ENCODE results near the gene TRERF1.

The TRERF1 gene

DNA sequence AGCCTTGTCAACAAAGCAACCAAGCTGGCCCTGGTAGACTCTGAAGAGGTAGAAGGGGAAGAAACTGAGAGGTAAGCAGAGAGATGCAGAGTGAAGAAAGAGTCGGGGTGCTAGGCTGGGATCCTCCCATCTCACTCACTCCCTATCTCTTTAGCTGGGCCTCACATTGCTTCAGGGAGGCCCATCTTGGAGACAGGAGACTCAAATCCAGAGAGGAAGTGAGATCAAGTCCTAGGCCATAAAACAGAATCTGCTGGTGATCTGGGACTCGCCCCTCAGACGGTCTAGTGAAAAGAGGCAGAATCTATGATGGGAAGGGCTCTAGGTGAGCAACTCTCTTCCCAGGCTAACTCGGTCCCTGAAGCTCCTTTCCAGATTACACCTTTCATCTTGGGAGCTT lies 256.3 kb downstream of the TRERF1 start:
- TF ChIP-seq, protein P1, sequence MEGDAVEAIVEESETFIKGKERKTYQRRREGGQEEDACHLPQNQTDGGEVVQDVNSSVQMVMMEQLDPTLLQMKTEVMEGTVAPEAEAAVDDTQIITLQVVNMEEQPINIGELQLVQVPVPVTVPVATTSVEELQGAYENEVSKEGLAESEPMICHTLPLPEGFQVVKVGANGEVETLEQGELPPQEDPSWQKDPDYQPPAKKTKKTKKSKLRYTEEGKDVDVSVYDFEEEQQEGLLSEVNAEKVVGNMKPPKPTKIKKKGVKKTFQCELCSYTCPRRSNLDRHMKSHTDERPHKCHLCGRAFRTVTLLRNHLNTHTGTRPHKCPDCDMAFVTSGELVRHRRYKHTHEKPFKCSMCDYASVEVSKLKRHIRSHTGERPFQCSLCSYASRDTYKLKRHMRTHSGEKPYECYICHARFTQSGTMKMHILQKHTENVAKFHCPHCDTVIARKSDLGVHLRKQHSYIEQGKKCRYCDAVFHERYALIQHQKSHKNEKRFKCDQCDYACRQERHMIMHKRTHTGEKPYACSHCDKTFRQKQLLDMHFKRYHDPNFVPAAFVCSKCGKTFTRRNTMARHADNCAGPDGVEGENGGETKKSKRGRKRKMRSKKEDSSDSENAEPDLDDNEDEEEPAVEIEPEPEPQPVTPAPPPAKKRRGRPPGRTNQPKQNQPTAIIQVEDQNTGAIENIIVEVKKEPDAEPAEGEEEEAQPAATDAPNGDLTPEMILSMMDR (IDR thresholded peaks at IDR 0.05), result no peak

DNA sequence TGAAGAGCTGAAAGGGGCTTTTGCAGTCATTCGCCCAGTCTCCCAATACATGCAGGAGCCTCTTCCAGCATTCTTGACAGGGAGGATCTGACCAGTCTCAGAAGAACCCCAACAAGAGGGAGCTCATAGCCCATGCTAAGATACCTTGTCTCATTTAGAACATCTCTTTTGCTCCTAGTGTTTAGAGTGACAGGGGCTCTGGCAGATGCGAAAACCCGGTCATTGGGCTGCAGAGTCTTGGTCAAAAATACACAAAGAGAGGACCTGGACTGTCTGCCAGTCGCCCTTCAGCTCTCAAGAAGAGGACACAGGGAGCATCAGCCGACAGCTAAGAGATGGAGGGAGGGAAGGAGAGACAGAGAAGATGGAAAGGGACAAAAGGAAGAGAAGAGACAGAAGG lies 257.7 kb downstream of the TRERF1 start:
- TF ChIP-seq, protein P1 (IDR thresholded peaks at IDR 0.05), result no peak

DNA sequence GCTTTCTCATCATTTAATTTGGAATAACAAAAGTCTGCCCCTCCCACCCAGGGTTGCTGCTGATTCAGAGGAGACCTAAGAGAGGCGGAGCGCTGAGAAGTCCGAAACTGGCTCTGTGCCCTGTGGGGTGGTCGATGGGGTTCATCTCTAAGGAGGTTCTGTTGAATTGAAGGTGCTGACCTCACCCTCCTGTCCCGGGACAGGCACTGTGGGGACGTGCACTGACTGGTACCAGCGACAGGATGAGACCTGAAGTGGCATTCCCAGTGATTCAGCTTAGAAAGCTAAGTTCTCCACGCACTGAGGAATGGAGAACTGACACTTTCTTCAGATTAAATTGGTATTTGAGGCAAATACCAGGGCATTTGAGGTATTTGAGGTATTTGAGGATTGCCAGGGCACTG lies 258.2 kb downstream of the TRERF1 start:
- TF ChIP-seq, protein P1 (IDR thresholded peaks at IDR 0.05), result no peak

DNA sequence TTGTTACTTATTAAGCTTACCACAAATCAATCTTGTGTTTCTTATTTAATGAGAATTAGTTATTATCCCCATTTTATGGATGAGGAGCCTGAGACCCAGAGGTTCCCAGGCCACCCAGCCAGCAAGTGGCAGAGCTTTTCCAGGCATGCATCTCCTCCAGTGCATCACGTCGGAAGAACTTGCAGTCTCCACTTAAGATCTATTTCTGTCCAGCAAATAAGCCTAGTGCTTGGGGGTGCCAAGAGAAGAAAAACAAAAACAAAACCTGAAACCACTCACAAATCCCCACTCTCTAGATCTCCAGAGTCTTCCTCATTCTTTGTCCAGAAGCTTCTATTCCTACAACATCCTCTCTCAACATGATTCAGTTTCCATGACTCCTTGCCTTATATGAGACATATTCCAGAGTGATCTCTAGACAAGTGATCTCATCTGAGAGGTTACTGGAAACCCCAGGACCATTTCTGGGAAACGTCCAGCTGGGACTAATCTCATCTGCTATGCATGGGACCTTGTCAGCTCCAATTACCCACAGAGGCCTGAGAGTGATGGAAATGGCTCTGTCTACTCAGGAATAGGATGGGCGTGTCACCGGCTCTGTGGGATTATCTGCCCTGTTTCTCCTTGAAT lies 261.1 kb downstream of the TRERF1 start:
- TF ChIP-seq, protein P1 (IDR thresholded peaks at IDR 0.05), result no peak

DNA sequence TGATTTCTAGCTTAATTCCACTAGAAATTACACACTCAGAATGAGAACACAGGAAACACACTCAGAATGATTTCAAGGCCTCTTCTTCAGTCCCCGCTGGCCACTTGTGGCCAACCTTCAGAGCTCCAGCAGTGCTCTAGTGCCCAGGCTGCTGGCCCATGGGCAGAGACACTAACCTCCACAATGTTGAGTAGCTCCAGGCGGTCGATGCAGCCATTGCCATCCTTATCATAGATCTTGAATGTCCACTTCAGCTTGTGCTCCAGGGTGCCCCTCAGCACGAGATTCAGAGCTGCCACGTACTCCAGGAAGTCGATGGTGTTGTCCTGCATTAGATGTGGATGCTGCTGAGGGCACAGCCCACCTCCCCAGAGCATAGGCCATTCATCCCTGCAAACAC lies 263.3 kb downstream of the TRERF1 start:
- TF ChIP-seq, protein P1 (IDR thresholded peaks at IDR 0.05), result no peak

DNA sequence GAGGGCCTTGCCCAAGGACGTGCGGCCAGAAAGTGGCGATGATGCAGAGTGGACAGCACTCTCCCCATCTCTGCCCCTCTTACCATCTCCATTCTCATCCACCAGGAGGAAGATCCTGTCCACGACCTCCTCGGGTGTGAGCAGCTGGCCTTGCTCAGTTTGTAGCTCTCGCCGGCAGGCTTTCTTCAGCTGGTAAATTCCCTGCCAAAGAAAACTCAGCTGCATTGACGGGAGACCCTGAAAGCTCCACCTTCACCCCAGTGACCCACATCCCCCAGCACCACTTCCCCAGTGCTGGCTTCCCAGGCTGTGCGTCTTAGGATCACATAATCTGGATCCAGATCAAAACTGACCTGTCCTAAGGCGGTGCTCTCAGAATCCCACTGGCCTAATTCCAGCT lies 266.1 kb downstream of the TRERF1 start:
- TF ChIP-seq, protein P1 (IDR thresholded peaks at IDR 0.05), result no peak

DNA sequence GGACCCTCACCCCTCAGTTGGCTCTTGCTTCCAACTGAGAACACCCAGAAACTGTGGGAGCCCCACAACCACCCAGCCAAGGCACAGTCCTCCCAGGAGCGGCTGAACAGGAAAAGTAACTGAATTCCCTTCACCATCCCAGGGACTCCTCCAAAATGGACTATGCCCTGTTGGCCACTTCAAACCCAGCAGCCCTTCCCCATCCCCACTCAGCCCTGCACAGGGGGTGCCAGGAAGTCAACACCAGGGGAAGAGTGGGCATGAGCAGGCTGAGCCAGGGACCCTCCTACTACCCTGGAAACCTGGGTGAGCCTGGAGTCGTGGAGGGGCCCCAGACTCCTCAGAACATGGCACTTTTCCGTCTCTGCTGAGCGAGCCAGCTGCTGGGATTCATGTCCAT lies 267.3 kb downstream of the TRERF1 start:
- TF ChIP-seq, protein P1 (IDR thresholded peaks at IDR 0.05), result no peak

DNA sequence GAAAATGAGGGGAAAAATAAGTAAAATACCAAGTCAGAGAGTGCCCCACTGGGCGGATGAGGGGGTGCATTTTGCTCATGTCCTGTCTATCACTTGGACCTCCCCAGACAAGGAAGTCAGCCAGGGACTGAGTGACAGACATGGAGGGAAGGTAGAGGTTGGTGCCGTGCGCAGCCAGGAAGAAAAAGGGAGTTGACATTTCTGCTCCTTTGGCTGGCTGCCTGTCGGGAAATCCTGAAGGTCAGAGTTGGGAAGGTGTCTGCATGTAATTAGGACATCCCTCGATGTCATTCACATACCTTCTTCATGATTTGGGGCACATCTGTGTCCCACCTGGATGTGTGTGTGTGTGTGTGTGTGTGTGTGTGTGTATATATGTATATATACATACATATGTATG lies 269.6 kb downstream of the TRERF1 start:
- TF ChIP-seq, protein P1 (IDR thresholded peaks at IDR 0.05), result no peak
